Karpas-422 (cell line): ENCODE data around the gene ARHGAP11B. TPM values are rescaled to one million over a fixed set of nuclear protein-coding genes. Genes with fewer than 3 reads are reported as not detected.
"Not testable (repeated sequence)": the region's sequence is repeated elsewhere in the genome, so short reads cannot be mapped to it uniquely, and the experiment has no call there.

Source experiments
- DNase-seq: peaks from one replicate; pipeline ENCODE4 v3.0.0-alpha.2; 2015
- H2AFZ ChIP-seq: fragments of 200-600 bp; sonication (generic); 2 replicates; pipeline ENCODE4 v1.6.1; 2014; ENCODE audit warnings: antibody characterized with exemption, low read length, mixed read lengths
- H3K27ac ChIP-seq: fragments of 200-600 bp; sonication (generic); 2 replicates; pipeline ENCODE4 v1.5.1; 2014; ENCODE audit warnings: mild to moderate bottlenecking, low read length, moderate library complexity
- H3K27me3 ChIP-seq: fragments of 200-600 bp; sonication (generic); 2 replicates; pipeline ENCODE4 v1.6.1; 2014; ENCODE audit warnings: low read length, mixed read lengths
- H3K36me3 ChIP-seq: fragments of 200-600 bp; sonication (generic); 2 replicates; pipeline ENCODE4 v1.6.1; 2014; ENCODE audit warnings: low read length, mixed read lengths; ENCODE audit not compliant: insufficient read depth
- H3K4me1 ChIP-seq: fragments of 200-600 bp; sonication (generic); 2 replicates; pipeline ENCODE4 v1.6.1; 2014; ENCODE audit warnings: mild to moderate bottlenecking, low read length, mixed read lengths
- H3K4me2 ChIP-seq: fragments of 200-600 bp; sonication (generic); 2 replicates; pipeline ENCODE4 v1.6.1; 2014; ENCODE audit warnings: low read length, low read depth, mild to moderate bottlenecking; ENCODE audit not compliant: poor library complexity, severe bottlenecking
- H3K4me3 ChIP-seq: fragments of 200-600 bp; sonication (generic); 2 replicates; pipeline ENCODE4 v1.5.1; 2014; ENCODE audit warnings: mild to moderate bottlenecking, antibody characterized with exemption, low read length, mixed read lengths
- H3K79me2 ChIP-seq: fragments of 200-600 bp; sonication (generic); 2 replicates; pipeline ENCODE4 v1.6.1; 2014; ENCODE audit warnings: mild to moderate bottlenecking, low read length, mixed read lengths
- H3K9ac ChIP-seq: fragments of 200-600 bp; sonication (generic); 2 replicates; pipeline ENCODE4 v1.6.0; 2014; ENCODE audit warnings: low read length
- H3K9me2 ChIP-seq: fragments of 200-600 bp; sonication (generic), shearing (Covaris generic); replicated peaks from 2 replicates; pipeline ENCODE4 v1.6.0; 2014; ENCODE audit warnings: mild to moderate bottlenecking, low read length, moderate library complexity; ENCODE audit not compliant: insufficient read depth
- H3K9me3 ChIP-seq: fragments of 300-700, 200-600 bp; sonication (generic); 2 replicates; pipeline ENCODE4 v1.6.1; 2014; ENCODE audit warnings: low read length, mixed read lengths
- H4K20me1 ChIP-seq: fragments of 200-600 bp; sonication (generic); 2 replicates; pipeline ENCODE4 v1.6.1; 2014; ENCODE audit warnings: mild to moderate bottlenecking, antibody characterized with exemption, low read length, low read depth; ENCODE audit not compliant: insufficient read depth
- small RNA-seq: library from RNA; depleted of rRNA; stranded (forward); fragments of <200 nt; gene quantifications from one replicate; pipeline ENCODE3, GENCODE V24; 2014
- total RNA-seq: library from RNA; depleted of rRNA; stranded (reverse); fragments of >200 nt; shearing (Covaris generic); gene quantifications from 2 replicates; pipeline ENCODE4 v1.2.3, GENCODE V29; 2014; ENCODE audit warnings: low replicate concordance; rRNA removed

ARHGAP11B gene

DNA sequence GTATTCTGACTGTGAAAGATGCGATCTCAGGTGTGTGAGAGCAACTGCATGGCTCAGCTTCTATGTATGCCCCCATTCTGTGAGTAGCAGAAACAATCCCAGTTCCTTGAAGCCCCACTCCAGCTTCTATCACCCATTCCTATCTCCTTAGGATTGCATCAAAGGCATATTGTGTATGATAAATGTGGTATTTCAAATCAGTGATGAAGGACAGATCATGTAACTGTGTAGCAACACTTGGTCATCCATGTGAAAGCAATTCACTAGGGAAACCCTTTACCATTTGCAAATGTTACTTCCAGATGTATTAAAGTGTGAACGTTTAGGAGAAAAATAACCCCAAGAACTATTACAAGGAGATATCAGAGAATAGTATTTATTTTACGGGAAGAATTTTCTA is 55.1 kb downstream of the ARHGAP11B start:
- not testable (repeated sequence) for H3K4me3 ChIP-seq, H3K4me1 ChIP-seq, H4K20me1 ChIP-seq

DNA sequence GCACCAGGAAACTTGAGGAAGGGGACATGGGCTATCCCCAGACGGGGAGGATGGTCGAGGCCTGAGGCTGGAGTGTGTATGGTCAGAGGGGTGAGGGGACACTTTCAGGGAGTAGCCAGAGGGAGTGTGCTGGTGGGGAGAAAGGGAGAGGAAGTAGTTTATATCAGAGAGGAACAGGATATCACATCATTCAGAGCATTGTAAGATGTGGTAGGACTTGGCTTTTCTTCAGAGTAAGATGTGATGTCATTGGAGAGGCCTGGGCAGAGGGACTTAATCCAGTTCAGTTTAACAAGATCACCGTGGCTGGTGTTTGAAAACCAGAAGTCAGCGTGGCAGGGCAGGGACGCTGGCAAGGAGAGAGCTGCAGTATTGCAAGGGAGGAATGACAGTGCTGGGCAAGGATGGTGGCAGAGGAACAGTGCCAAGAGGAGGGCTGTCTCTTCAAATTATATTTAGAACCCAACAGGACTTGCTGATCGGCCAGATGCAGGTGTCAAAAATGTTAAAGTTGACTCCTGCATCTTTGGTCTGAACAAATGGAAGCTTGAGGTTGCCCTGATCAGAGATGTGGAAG is 59.9 kb downstream of the ARHGAP11B start:
- not testable (repeated sequence) for H3K36me3 ChIP-seq, DNase-seq, H3K9me3 ChIP-seq, H3K4me1 ChIP-seq, H3K79me2 ChIP-seq, H3K4me2 ChIP-seq, H2AFZ ChIP-seq, H3K9ac ChIP-seq, H3K9me2 ChIP-seq, H3K27me3 ChIP-seq, H3K27ac ChIP-seq, H4K20me1 ChIP-seq, H3K4me3 ChIP-seq

More for the DNA sequence above, 55.1 kb downstream of the ARHGAP11B start:
- not testable (repeated sequence) for DNase-seq, H3K4me2 ChIP-seq, H3K9me2 ChIP-seq, H3K36me3 ChIP-seq, H3K9me3 ChIP-seq, H3K27ac ChIP-seq, H3K9ac ChIP-seq, H3K79me2 ChIP-seq, H3K27me3 ChIP-seq, H2AFZ ChIP-seq

- not testable (repeated sequence) for H3K36me3 ChIP-seq, H3K4me3 ChIP-seq, H3K9me3 ChIP-seq, H3K27ac ChIP-seq, H2AFZ ChIP-seq, H3K27me3 ChIP-seq, H4K20me1 ChIP-seq, H3K9ac ChIP-seq, H3K4me2 ChIP-seq, H3K9me2 ChIP-seq, H3K4me1 ChIP-seq, H3K79me2 ChIP-seq
- DNase-seq, result peak; percentile 16
Measured at GRCh38 chr15:30686651-30687050, 60.7 kb downstream of the ARHGAP11B start.

Small RNAs within 50 kb of the gene (small RNA-seq; reads per million reads assigned to genes)
- gene RF00019 (not detected), gene RF00096 (0.36 reads per million), gene RN7SL628P (not detected)

Other genes starting within 250 kb of the ARHGAP11B start
- gene CHRFAM7A, start 232.6 kb upstream of the ARHGAP11B start, total RNA-seq, result not detected in 2 replicates
- 0.07 TPM in 1 of 2 replicates, not detected in the other for gene GOLGA8R, start 211.9 kb upstream of the ARHGAP11B start, total RNA-seq
- gene GOLGA8Q, start 74.1 kb upstream of the ARHGAP11B start, total RNA-seq, result not detected in 2 replicates
- gene GOLGA8H, start 22.1 kb upstream of the ARHGAP11B start, total RNA-seq, result not detected in 2 replicates